ENCODE results near the gene YIF1A.
"Not testable (repeated sequence)": the region's sequence is repeated elsewhere in the genome, so short reads cannot be mapped to it uniquely, and the experiment has no call there.

DNA sequence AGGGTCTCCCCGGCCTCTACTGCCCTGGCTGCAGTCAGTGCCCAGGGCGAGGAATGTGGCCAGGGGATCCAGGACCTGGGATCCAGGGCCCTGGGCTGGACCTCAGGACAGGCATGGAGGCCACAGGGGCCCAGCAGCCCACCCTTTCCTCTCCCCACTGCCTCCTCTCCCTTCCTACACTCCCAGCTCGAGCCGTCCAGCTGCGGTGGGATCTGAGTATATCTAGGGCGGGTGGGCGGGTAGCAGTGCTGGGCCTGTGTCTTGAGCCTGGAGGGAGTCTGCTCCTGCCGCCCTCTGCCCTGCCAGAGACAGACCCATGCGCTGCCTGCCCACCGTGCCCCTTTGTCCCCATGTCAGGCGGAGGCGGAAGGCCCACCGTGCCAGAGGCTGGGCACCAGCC, 12.3 kb downstream of the YIF1A start:
- TF ChIP-seq, protein P1, sequence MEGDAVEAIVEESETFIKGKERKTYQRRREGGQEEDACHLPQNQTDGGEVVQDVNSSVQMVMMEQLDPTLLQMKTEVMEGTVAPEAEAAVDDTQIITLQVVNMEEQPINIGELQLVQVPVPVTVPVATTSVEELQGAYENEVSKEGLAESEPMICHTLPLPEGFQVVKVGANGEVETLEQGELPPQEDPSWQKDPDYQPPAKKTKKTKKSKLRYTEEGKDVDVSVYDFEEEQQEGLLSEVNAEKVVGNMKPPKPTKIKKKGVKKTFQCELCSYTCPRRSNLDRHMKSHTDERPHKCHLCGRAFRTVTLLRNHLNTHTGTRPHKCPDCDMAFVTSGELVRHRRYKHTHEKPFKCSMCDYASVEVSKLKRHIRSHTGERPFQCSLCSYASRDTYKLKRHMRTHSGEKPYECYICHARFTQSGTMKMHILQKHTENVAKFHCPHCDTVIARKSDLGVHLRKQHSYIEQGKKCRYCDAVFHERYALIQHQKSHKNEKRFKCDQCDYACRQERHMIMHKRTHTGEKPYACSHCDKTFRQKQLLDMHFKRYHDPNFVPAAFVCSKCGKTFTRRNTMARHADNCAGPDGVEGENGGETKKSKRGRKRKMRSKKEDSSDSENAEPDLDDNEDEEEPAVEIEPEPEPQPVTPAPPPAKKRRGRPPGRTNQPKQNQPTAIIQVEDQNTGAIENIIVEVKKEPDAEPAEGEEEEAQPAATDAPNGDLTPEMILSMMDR (conservative IDR thresholded peaks at IDR 0.05; ENCODE audit: low read length) = not testable (repeated sequence)
- not testable (repeated sequence) for TF ChIP-seq EZH2phosphoT487 (IDR thresholded peaks at IDR 0.05; ENCODE audit: borderline replicate concordance, low read depth, low read length)
